AG09309 (cell line): Measurements from ENCODE around the gene BCL2L13.

Experiments
- DNase-seq: peaks from one replicate; pipeline ENCODE4 v3.0.0-alpha.2; 2010; ENCODE audit warnings: low read depth
- H3K4me3 ChIP-seq: 2 replicates; pipeline ENCODE4 v1.5.1; 2011; ENCODE audit warnings: mild to moderate bottlenecking, low read depth, low read length, moderate library complexity; ENCODE audit not compliant: control insufficient read depth
- TF ChIP-seq, protein P1 (sequence below): IDR thresholded peaks from 2 replicates; pipeline ENCODE4 v1.5.1; 2011; ENCODE audit warnings: mild to moderate bottlenecking, low read depth, low read length, inconsistent platforms; ENCODE audit not compliant: insufficient read depth, control insufficient read depth; ENCODE audit errors: missing control alignments

Gene BCL2L13

DNA sequence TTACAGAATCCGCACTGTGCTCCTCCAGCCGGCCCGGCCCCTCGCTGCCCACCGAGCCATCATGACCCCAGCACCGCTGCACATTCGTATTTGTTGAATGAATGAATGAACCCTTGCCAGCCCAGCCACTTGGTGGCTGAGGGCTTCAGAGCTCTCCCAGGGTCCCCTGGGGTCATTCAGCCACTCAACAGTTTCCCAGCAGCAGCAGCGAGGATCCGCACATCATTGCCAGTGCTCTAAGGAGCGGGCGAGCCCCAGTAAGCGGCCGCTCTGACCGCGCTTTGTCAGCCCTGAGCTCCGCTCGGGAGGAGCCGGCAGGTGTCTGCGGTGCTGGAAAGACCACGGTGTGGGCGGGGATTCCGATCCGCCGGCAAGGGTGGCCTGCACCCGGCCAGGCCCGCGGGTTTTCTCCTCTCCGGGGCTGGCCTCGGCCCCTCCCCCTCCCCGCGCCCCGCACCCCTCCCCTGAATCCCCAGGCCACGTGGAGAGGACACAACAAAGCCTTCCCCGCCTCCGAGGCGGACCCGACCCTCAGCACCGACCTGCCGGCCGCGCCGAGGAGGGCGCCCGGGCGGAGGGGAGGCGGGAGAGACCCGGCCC, 135.1 kb downstream of the BCL2L13 start:
- H3K4me3 ChIP-seq, result peak overlapping the region; percentile 78
- DNase-seq, result no peak
- TF ChIP-seq, protein P1, sequence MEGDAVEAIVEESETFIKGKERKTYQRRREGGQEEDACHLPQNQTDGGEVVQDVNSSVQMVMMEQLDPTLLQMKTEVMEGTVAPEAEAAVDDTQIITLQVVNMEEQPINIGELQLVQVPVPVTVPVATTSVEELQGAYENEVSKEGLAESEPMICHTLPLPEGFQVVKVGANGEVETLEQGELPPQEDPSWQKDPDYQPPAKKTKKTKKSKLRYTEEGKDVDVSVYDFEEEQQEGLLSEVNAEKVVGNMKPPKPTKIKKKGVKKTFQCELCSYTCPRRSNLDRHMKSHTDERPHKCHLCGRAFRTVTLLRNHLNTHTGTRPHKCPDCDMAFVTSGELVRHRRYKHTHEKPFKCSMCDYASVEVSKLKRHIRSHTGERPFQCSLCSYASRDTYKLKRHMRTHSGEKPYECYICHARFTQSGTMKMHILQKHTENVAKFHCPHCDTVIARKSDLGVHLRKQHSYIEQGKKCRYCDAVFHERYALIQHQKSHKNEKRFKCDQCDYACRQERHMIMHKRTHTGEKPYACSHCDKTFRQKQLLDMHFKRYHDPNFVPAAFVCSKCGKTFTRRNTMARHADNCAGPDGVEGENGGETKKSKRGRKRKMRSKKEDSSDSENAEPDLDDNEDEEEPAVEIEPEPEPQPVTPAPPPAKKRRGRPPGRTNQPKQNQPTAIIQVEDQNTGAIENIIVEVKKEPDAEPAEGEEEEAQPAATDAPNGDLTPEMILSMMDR, result no peak

DNA sequence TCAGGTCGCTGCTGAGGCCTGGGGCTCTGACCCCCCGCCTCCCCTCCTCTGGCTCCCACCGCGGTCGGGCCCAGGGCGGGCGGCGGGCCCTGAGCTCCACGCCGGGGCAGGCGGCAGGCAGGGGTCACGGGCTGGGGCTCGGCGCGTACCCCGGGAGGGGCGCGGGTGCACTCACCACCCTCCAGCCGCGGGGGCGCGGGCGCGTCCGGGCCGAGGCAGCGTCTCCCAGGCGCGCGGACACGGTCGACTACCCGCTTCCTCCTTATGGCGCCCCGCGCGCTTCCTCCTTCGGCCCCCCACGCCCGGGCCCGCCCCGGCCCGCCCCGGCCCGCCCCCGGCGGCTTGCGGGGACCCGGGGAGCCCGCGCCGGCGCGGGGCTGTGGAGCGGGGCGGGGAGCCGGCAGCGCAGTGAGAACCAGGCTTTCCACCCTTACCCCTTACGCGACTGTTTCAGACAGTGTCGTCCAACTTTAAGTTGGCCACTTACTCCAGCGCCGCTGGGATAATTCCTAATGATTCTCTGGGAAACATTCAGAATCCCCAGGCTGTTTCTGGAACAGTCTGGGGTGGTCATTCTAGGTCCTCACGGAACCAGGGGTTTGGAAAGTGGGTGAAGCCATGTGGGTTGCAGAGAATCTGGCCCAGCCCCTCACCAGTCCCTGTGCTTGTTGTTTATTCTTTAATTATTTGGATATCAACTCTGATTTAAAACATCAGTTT, 135.8 kb downstream of the BCL2L13 start, which contains the start of gene BID:
BID (minus strand) TSS at position 264 of the 720 bp plus-strand sequence. CDS start 24,353 bp downstream, outside the sequence.
- DNase-seq, result no peak
- H3K4me3 ChIP-seq, result peak within 1 kb of the TSS; percentile 78
- TF ChIP-seq, protein P1, result no peak

DNA sequence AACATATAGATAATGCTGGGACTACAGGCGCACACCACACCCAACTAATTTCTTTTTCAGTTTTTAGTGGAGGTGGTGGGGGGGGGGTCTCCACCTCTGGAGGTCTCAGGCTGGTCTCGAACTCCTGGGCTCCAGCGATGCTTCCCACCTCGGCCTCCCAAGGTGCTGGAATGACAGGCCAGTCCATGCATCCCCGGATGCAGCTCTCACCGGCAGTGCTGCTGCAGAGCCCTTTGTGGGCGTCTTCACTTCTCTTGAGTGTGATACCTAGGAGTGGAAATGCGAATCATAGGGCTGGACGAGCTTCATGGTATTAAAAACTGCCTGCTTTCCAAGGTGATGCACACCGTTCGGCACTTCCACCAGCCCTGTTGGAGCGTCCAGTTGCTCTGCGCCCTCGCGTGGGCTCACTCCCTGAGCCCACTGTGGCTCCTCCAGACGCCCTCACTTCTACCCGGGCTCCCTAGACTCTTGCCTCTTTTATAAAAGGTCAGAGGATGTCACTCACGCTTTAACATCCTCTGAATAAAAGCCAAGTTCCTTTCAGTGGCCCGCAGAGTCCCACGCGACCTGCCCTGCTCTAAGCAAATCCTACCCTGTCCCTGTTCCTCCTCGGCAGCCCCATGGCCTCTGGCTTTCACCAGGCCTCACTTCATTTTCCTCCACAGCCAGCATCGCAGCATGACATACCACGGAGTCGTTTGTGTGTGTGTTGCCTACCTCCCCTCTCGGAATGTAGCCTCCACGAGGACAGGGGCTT, 136.5 kb downstream of the BCL2L13 start:
- H3K4me3 ChIP-seq, result peak overlapping the region; percentile 78
- TF ChIP-seq, protein P1, result no peak
- no peak for DNase-seq

DNA sequence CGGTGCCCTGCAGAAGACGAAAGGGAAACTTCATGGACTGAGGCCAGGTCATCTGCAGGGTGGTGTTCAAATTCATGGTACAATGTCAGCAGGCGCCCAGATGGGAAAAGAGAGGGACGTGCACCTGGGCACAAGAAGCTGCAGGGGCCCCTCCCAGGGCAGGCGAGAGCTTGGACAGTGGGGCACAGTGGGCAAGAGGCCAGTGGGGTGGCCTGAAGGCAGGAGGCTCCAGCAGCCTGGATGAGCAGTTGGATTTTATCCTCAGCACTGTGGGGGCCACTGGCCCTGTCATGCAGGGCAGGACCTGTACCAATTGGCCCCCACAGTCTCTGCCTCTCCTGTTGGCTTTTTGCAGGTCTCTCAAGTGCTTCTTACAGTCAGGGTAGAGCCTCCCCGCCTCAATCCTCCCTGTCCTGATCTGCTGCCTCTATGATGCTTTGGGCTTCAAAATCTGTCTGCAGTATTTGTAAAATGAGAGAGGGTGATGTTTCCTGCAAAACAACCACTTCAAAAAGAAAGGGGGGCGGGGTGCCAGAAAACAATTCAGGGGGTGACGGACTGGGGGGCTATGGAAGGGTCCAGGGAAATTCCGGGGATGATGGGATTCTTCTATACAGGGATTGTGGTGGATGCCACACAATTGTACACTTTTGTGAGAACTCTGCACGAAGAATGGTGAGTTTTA, 137.4 kb downstream of the BCL2L13 start:
- TF ChIP-seq, protein P1, result no peak
- H3K4me3 ChIP-seq, result no peak overlapping the region
- no peak for DNase-seq

DNA sequence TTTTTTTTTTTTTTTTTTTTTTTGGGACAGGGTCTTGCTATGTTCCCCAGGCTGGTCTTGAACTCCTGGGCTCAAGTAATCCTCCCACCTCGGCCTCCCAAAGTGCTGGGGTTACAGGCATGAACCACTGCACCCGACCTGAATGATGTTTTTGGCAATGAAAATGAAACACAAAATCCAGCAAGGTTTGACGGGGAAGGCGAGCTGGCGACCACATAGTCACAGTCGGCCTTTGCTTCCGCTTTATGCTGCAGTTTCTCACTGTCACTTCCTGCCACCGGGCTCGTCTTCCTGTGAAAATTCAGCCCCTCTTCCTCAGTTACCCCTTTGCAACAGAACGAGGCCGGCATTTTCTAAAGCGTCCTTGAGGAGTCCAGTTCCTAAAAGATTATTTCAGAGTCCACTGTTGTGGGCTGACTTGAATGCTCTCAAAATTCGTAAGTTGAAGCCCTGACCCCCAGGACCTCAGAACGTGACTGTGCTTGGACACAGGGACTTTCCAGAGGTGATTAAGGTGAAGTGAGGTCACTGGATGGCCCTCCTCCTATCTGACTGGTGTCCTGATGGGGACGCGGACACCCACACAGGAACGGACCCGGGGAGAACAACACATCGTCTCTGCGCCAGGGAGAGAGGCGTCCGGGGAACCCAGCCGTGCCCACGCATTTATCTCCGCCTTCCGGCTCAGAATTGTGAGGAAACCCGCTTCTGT, 138.6 kb downstream of the BCL2L13 start:
- TF ChIP-seq, protein P1, result no peak
- no peak for DNase-seq
- no peak overlapping the region for H3K4me3 ChIP-seq

DNA sequence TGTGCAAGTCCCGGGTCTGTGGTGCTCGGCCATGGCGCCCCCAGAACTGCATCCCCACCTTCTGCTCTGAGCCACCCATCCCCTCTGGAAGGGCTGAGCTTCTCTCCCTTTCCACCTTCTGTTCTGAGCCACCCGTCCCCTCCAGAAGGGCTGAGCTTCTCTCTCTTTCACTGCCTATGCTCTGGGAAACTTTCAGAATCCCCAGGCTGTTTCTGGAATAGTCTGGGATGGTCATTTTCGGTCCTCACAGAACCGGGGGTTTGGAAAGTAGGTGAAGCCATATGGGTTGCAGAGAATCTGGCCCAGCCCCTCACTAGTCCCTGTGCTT, 139.1 kb downstream of the BCL2L13 start:
- DNase-seq, result no peak
- TF ChIP-seq, protein P1, result no peak
- no peak overlapping the region for H3K4me3 ChIP-seq
